ENCODE data around the gene IL36G.

- TF ChIP-seq POLR2AphosphoS5 (IDR thresholded peaks at IDR 0.05; ENCODE audit: low read depth, low read length) (no peak), POLR2A (IDR thresholded peaks at IDR 0.05; ENCODE audit: low read depth, low read length) (no peak)
Measured at GRCh38 chr2:113032737-113033136, 54.9 kb downstream of the IL36G start.
